ENCODE data around the gene ZSWIM9.

DNA sequence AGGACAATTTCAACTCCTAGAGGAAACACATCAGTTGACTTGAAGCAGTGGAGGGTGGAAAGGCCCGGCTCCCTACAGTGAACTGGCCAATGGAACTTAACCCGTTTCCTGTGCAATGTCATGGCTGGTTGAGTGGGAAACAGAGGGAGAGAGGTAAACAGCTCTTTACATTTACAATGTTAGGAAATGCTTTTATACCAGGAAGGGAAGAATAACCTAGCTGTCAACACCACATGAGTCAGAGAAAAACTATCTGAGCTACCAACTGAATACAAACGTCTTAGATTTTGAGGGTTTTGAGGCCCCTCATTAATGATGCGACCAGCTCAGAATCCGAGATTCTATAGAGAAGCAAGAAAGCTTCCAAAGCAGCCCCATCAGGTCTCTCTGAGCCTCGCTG is 48.5 kb downstream of the ZSWIM9 start:
- TF ChIP-seq POLR2A (IDR thresholded peaks at IDR 0.05) (no peak), EP300 (IDR thresholded peaks at IDR 0.05) (no peak), CTCF (IDR thresholded peaks at IDR 0.05) (no peak)

Data from upper lobe of left lung (tissue), 4 donors.